A549 (cell line): Measurements from ENCODE around the gene DLG2. TPM values are rescaled to one million over a fixed set of nuclear protein-coding genes. Genes with fewer than 3 reads are reported as not detected.

Experiments used
- ATAC-seq, 2 experiments: fragments of 200-7000 bp in 1 of 2; fragments of >200 bp in 1 of 2; cut with Nextera tagmentation in 1 of 2; cut with Tn5 transposase in 1 of 2; 3 replicates each; pipeline versions ENCODE4 v1.8.0 to v1.9.1; 2018 to 2020; ENCODE audit warnings: mild to moderate bottlenecking in 1 of 2, moderate library complexity in 1 of 2
- CTCF ChIA-PET: fragments of 300-600 bp; sonication (Branson Sonifier 250); formaldehyde crosslinking; extraction: SDS; loops from one replicate; lab custom pipeline; 2021; ENCODE audit warnings: antibody characterized with exemption, inconsistent platforms; lab: Yijun Ruan, JAX
- POLR2A ChIA-PET: fragments of 350-600 bp; formaldehyde crosslinking; extraction: SDS; loops from one replicate; lab custom pipeline; 2021; ENCODE audit warnings: antibody characterized with exemption, inconsistent platforms; lab: Yijun Ruan, JAX
- DNase-seq, 2 experiments: peaks; one replicate each; pipeline versions ENCODE4 v3.0.0 to v3.0.0-alpha.2; 2011 to 2016; ENCODE audit warnings: low read depth in 1 of 2, low spot score in 1 of 2
- FAIRE-seq: peaks from 2 replicates; lab custom pipeline; 2011; peaks lifted over from hg19 to GRCh38; lab: Jason Lieb, UNC
- H3K27ac ChIP-seq, 2 experiments: fragments of >200 bp; sonication (Bioruptor Twin); formaldehyde crosslinking; 3 replicates each; pipeline ENCODE4 v1.5.1; 2016 to 2017
- H3K4me1 ChIP-seq: fragments of >200 bp; sonication (Bioruptor Twin); formaldehyde crosslinking; 3 replicates; pipeline ENCODE4 v1.6.1; 2016
- H3K4me2 ChIP-seq: fragments of >200 bp; sonication (Bioruptor Twin); formaldehyde crosslinking; 3 replicates; pipeline ENCODE4 v1.6.1; 2016
- H3K4me3 ChIP-seq: fragments of >200 bp; sonication (Bioruptor Twin); formaldehyde crosslinking; 3 replicates; pipeline ENCODE4 v1.5.1; 2016
- H3K9me3 ChIP-seq: fragments of >200 bp; sonication (Bioruptor Twin); formaldehyde crosslinking; 3 replicates; pipeline ENCODE4 v1.6.1; 2016
- EHMT2 ChIP-seq: fragments of 200-600 bp; sonication (generic); IDR thresholded peaks from 2 replicates; pipeline ENCODE4 v1.6.1; 2016; ENCODE audit warnings: antibody characterized with exemption, low read depth, mild to moderate bottlenecking, moderate library complexity
- FOSB ChIP-seq: fragments of 250-450 bp; sonication (Bioruptor Pico); IDR thresholded peaks from 2 replicates; pipeline ENCODE4 v1.5.0; 2020; ENCODE audit warnings: mild to moderate bottlenecking, moderate library complexity
- FOSL2 ChIP-seq, 2 experiments: fragments of 450-650 bp in 1 of 2; fragments of >200 bp in 1 of 2; sonication (Bioruptor Twin) in 1 of 2; formaldehyde crosslinking; IDR thresholded peaks; 2 replicates each; pipeline versions ENCODE4 v1.5.0 to v1.6.1; 2016 to 2020; ENCODE audit warnings: mild to moderate bottlenecking in 1 of 2, moderate library complexity in 1 of 2
- HDAC2 ChIP-seq: fragments of 200-600 bp; sonication (generic); IDR thresholded peaks from 2 replicates; pipeline ENCODE4 v1.6.1; 2016
- MAFK ChIP-seq: fragments of 450-650 bp; IDR thresholded peaks from 2 replicates; pipeline ENCODE4 v1.6.1; 2014; ENCODE audit not compliant: partially characterized antibody
- MYC ChIP-seq: IDR thresholded peaks from 2 replicates; pipeline ENCODE4 v1.6.1; 2012; ENCODE audit warnings: mild to moderate bottlenecking, inconsistent platforms, low read length, improper control_type of control experiment, borderline replicate concordance
- NFE2L2 ChIP-seq: fragments of 150-350 bp; conservative IDR thresholded peaks from 2 replicates; pipeline ENCODE4 v1.6.1; 2014; ENCODE audit warnings: low read length
- PHF8 ChIP-seq: fragments of 200-600 bp; sonication (generic); IDR thresholded peaks from 2 replicates; pipeline ENCODE4 v1.6.1; 2016; ENCODE audit warnings: low read depth, mild to moderate bottlenecking, antibody characterized with exemption, moderate library complexity, borderline replicate concordance
- POLR2A ChIP-seq: IDR thresholded peaks from 2 replicates; pipeline ENCODE4 v1.6.1; 2012; ENCODE audit warnings: mild to moderate bottlenecking, low read length
- POLR2AphosphoS2 ChIP-seq: conservative IDR thresholded peaks from 2 replicates; pipeline ENCODE4 v1.6.1; 2012; ENCODE audit warnings: low read length, improper control_type of control experiment, inconsistent platforms
- RAD21 ChIP-seq, 2 experiments: fragments of >200 bp in 1 of 2; sonication (Bioruptor Twin) in 1 of 2; formaldehyde crosslinking in 1 of 2; IDR thresholded peaks in 1 of 2; conservative IDR thresholded peaks in 1 of 2; 2 replicates in 1 of 2; 3 replicates in 1 of 2; pipeline ENCODE4 v1.6.1; 2012 to 2018; ENCODE audit warnings: inconsistent platforms in 1 of 2
- SMC3 ChIP-seq: fragments of >200 bp; sonication (Bioruptor Twin); formaldehyde crosslinking; IDR thresholded peaks from 3 replicates; pipeline ENCODE4 v1.6.1; 2018; ENCODE audit warnings: inconsistent platforms
- SREBF2 ChIP-seq: fragments of 450-650 bp; IDR thresholded peaks from 2 replicates; pipeline ENCODE4 v1.6.1; 2014; ENCODE audit warnings: mild to moderate bottlenecking, moderate library complexity
- ZFP36 ChIP-seq: fragments of 450-650 bp; IDR thresholded peaks from 2 replicates; pipeline ENCODE4 v1.6.1; 2014; ENCODE audit warnings: borderline replicate concordance; ENCODE audit not compliant: partially characterized antibody
- WGBS: methylation state at CpG from one replicate; pipeline ENCODE4 v1.1.6; 2017; ENCODE audit errors: missing lambda C conversion rate; 5-methylcytosine and 5-hydroxymethylcytosine counted together
- polyA plus RNA-seq, 4 experiments: library from polyadenylated mRNA; depleted of rRNA in 3 of 4; stranded (reverse); fragments of >200 nt; fragmentation: RNase III in 1 of 4; extraction: RNeasy Plus Mini Kit Qiagen cat#74134 plus additional on column Dnase treatment in 1 of 4; gene quantifications; 2 replicates in 3 of 4; 3 replicates in 1 of 4; pipeline ENCODE4 v1.2.3, GENCODE V29; 2011 to 2017
- TF ChIP-seq, protein P1 (sequence below): fragments of 200-600 bp; sonication (generic); IDR thresholded peaks from 2 replicates; pipeline ENCODE4 v1.6.1; 2016; ENCODE audit warnings: antibody characterized with exemption, mild to moderate bottlenecking, moderate library complexity
- TF ChIP-seq, protein P2 (sequence below): fragments of 450-650 bp; IDR thresholded peaks from 2 replicates; pipeline ENCODE4 v1.6.1; 2014; ENCODE audit warnings: antibody characterized with exemption
- TF ChIP-seq, protein P3 (sequence below): fragments of >200 bp; sonication (Bioruptor Twin); formaldehyde crosslinking; IDR thresholded peaks from 2 replicates; pipeline ENCODE4 v1.6.1; 2016
- TF ChIP-seq, protein P4 (sequence below): fragments of 250-450 bp; sonication (Bioruptor Pico); IDR thresholded peaks from 2 replicates; pipeline ENCODE4 v1.5.0; 2021; ENCODE audit warnings: mild to moderate bottlenecking, moderate library complexity, borderline replicate concordance
- TF ChIP-seq, protein P5 (sequence below): IDR thresholded peaks from 2 replicates; pipeline ENCODE4 v1.6.1; 2012; ENCODE audit warnings: low read depth, borderline replicate concordance
- TF ChIP-seq, protein P6 (sequence below): fragments of >200 bp; sonication (Bioruptor Twin); formaldehyde crosslinking; IDR thresholded peaks from 3 replicates; pipeline ENCODE4 v1.5.1; 2016
- TF ChIP-seq, protein P7 (sequence below): fragments of 150-350 bp; IDR thresholded peaks from 2 replicates; pipeline ENCODE4 v1.6.1; 2014; ENCODE audit warnings: low read depth, mild to moderate bottlenecking, low read length

The DLG2 gene
- polyA plus RNA-seq, 2 of the 4 experiments (the other 2 are of a cell fraction): 0.26 to 0.79 TPM

DNA sequence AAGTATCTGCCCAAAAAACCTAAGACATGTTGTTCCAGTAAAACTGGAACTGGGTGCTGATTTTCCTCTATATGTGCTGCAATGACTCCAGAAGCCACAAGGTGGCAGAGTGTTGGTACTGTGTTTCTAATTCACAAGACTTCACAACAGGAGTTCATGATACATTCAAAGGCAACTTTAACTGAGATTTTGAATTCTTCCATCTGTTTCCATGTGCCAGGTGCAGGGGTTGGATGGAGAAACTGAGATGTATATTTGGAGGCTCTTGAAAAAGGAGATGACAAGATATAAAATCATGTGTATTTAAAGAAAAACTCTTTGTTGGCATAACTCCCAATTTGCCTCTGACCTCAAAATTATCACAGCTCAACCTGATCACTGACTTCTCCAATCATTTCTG is 1242.4 kb downstream of the DLG2 start (continued):
- no peak for TF ChIP-seq MYC

DNA sequence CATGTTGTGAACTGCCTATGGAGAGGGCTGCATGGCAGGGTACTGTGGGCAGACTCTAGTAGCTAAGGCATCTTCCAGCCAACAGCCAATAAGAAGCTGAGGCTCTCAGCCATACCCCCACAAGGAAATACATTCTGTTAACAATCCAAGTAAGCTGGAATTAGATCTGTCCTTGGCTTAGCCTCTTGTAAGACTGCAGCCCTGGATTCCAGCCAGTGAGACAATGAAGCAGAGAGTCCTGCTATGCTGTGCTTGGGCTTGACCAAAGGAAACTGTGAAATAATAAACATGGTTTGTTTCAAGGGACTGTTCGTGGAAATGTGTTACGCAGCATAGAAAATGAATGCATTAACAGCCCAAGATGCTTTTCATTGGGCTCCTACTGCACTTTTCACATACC is 1243.6 kb downstream of the DLG2 start:
- no peak overlapping the region for H3K4me3 ChIP-seq
- no peak for ATAC-seq
- H3K9me3 ChIP-seq: no peaks in the 10 kb centered on the region
- H3K4me1 ChIP-seq: no peaks in the 10 kb centered on the region
- H3K4me2 ChIP-seq: no peak overlapping the region
- no peak for DNase-seq
- POLR2A ChIA-PET: no interaction called here
- TF ChIP-seq, protein P1, sequence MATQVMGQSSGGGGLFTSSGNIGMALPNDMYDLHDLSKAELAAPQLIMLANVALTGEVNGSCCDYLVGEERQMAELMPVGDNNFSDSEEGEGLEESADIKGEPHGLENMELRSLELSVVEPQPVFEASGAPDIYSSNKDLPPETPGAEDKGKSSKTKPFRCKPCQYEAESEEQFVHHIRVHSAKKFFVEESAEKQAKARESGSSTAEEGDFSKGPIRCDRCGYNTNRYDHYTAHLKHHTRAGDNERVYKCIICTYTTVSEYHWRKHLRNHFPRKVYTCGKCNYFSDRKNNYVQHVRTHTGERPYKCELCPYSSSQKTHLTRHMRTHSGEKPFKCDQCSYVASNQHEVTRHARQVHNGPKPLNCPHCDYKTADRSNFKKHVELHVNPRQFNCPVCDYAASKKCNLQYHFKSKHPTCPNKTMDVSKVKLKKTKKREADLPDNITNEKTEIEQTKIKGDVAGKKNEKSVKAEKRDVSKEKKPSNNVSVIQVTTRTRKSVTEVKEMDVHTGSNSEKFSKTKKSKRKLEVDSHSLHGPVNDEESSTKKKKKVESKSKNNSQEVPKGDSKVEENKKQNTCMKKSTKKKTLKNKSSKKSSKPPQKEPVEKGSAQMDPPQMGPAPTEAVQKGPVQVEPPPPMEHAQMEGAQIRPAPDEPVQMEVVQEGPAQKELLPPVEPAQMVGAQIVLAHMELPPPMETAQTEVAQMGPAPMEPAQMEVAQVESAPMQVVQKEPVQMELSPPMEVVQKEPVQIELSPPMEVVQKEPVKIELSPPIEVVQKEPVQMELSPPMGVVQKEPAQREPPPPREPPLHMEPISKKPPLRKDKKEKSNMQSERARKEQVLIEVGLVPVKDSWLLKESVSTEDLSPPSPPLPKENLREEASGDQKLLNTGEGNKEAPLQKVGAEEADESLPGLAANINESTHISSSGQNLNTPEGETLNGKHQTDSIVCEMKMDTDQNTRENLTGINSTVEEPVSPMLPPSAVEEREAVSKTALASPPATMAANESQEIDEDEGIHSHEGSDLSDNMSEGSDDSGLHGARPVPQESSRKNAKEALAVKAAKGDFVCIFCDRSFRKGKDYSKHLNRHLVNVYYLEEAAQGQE: no peak
- no peak for TF ChIP-seq POLR2AphosphoS2
- TF ChIP-seq RAD21 (conservative IDR thresholded peaks at IDR 0.05 in 1 of 2, IDR thresholded peaks at IDR 0.05 in 1 of 2): no peak
- no peak for TF ChIP-seq EHMT2
- no peak for TF ChIP-seq ZFP36
- TF ChIP-seq HDAC2: no peak
- TF ChIP-seq POLR2A: no peak
- no peak for TF ChIP-seq NFE2L2
- TF ChIP-seq FOSL2 (IDR thresholded peaks at IDR 0.05): no peak
- no peak for TF ChIP-seq FOSL2 (CRISPR knock-in tag; IDR thresholded peaks at IDR 0.05)
- TF ChIP-seq, protein P2, sequence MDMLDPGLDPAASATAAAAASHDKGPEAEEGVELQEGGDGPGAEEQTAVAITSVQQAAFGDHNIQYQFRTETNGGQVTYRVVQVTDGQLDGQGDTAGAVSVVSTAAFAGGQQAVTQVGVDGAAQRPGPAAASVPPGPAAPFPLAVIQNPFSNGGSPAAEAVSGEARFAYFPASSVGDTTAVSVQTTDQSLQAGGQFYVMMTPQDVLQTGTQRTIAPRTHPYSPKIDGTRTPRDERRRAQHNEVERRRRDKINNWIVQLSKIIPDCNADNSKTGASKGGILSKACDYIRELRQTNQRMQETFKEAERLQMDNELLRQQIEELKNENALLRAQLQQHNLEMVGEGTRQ: no peak
- TF ChIP-seq, protein P3, sequence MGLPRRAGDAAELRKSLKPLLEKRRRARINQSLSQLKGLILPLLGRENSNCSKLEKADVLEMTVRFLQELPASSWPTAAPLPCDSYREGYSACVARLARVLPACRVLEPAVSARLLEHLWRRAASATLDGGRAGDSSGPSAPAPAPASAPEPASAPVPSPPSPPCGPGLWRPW: no peak
- TF ChIP-seq SMC3: no peak
- TF ChIP-seq PHF8: no peak
- TF ChIP-seq FOSB (CRISPR knock-in tag): no peak
- TF ChIP-seq, protein P4, sequence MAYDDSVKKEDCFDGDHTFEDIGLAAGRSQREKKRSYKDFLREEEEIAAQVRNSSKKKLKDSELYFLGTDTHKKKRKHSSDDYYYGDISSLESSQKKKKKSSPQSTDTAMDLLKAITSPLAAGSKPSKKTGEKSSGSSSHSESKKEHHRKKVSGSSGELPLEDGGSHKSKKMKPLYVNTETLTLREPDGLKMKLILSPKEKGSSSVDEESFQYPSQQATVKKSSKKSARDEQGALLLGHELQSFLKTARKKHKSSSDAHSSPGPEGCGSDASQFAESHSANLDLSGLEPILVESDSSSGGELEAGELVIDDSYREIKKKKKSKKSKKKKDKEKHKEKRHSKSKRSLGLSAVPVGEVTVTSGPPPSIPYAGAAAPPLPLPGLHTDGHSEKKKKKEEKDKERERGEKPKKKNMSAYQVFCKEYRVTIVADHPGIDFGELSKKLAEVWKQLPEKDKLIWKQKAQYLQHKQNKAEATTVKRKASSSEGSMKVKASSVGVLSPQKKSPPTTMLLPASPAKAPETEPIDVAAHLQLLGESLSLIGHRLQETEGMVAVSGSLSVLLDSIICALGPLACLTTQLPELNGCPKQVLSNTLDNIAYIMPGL: no peak
- no peak for TF ChIP-seq MAFK
- TF ChIP-seq, protein P5, sequence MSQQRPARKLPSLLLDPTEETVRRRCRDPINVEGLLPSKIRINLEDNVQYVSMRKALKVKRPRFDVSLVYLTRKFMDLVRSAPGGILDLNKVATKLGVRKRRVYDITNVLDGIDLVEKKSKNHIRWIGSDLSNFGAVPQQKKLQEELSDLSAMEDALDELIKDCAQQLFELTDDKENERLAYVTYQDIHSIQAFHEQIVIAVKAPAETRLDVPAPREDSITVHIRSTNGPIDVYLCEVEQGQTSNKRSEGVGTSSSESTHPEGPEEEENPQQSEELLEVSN: no peak
- TF ChIP-seq, protein P6, sequence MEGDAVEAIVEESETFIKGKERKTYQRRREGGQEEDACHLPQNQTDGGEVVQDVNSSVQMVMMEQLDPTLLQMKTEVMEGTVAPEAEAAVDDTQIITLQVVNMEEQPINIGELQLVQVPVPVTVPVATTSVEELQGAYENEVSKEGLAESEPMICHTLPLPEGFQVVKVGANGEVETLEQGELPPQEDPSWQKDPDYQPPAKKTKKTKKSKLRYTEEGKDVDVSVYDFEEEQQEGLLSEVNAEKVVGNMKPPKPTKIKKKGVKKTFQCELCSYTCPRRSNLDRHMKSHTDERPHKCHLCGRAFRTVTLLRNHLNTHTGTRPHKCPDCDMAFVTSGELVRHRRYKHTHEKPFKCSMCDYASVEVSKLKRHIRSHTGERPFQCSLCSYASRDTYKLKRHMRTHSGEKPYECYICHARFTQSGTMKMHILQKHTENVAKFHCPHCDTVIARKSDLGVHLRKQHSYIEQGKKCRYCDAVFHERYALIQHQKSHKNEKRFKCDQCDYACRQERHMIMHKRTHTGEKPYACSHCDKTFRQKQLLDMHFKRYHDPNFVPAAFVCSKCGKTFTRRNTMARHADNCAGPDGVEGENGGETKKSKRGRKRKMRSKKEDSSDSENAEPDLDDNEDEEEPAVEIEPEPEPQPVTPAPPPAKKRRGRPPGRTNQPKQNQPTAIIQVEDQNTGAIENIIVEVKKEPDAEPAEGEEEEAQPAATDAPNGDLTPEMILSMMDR: no peak
- TF ChIP-seq, protein P7, sequence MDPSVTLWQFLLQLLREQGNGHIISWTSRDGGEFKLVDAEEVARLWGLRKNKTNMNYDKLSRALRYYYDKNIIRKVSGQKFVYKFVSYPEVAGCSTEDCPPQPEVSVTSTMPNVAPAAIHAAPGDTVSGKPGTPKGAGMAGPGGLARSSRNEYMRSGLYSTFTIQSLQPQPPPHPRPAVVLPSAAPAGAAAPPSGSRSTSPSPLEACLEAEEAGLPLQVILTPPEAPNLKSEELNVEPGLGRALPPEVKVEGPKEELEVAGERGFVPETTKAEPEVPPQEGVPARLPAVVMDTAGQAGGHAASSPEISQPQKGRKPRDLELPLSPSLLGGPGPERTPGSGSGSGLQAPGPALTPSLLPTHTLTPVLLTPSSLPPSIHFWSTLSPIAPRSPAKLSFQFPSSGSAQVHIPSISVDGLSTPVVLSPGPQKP: no peak
- no peak for TF ChIP-seq SREBF2
- TF ChIP-seq, all 56 proteins: peak for 0
- no peak overlapping the region for H3K27ac ChIP-seq
- CTCF ChIA-PET: interaction anchor here (0.5 to 2.3 kb wide), 6 partner anchors 12 to 247 kb away, joined by 3 to 18 read pairs (median 4); no protein-coding TSS in a partner anchor
- 74% methylated on average over 2 of the region's 2 CpGs for WGBS
- no peak for FAIRE-seq
